AG04450 (cell line): ENCODE data around the gene PITPNM3. TPM values are rescaled to one million over a fixed set of nuclear protein-coding genes. Genes with fewer than 3 reads are reported as not detected.
A peak's percentile ranks its signal among the peaks of the same experiment; 100 is the strongest.

Experiments
- CTCF ChIA-PET: fragments of 300-600, 350-600 bp; formaldehyde crosslinking; extraction: SDS; loops from one replicate; lab custom pipeline; 2022; ENCODE audit warnings: antibody characterized with exemption, inconsistent platforms; lab: Charles Lee
- POLR2A ChIA-PET: fragments of 350-600 bp; formaldehyde crosslinking; extraction: SDS; loops from one replicate; lab custom pipeline; 2021; ENCODE audit warnings: antibody characterized with exemption, inconsistent platforms; lab: Yijun Ruan, JAX
- DNase-seq: peaks from one replicate; pipeline ENCODE4 v3.0.0-alpha.2; 2011; ENCODE audit warnings: low read depth, low spot score
- H3K27ac ChIP-seq: one replicate; pipeline ENCODE4 v1.5.1; 2012; ENCODE audit warnings: low read depth, low read length, control low read depth
- H3K27me3 ChIP-seq: one replicate; pipeline ENCODE4 v1.6.0; 2012; ENCODE audit warnings: low read length; ENCODE audit not compliant: control insufficient read depth, insufficient read depth
- H3K4me3 ChIP-seq: 2 replicates; pipeline ENCODE4 v1.5.1; 2011; ENCODE audit warnings: mild to moderate bottlenecking, low read depth, low read length, control low read depth
- H3K9me3 ChIP-seq: 2 replicates; pipeline ENCODE4 v1.5.1; 2012; ENCODE audit warnings: low read length; ENCODE audit not compliant: control insufficient read depth, insufficient read depth
- polyA plus RNA-seq: library from polyadenylated mRNA; depleted of rRNA; stranded (reverse); fragments of >200 nt; gene quantifications from 2 replicates; pipeline ENCODE4 v1.2.3, GENCODE V29; 2011
- TF ChIP-seq, protein P1 (sequence below): IDR thresholded peaks from 2 replicates; pipeline ENCODE4 v1.5.1; 2011; ENCODE audit warnings: low read depth, low read length, control low read depth, inconsistent platforms

Gene PITPNM3
- polyA plus RNA-seq, 1 experiment, result 0.38 TPM

DNA sequence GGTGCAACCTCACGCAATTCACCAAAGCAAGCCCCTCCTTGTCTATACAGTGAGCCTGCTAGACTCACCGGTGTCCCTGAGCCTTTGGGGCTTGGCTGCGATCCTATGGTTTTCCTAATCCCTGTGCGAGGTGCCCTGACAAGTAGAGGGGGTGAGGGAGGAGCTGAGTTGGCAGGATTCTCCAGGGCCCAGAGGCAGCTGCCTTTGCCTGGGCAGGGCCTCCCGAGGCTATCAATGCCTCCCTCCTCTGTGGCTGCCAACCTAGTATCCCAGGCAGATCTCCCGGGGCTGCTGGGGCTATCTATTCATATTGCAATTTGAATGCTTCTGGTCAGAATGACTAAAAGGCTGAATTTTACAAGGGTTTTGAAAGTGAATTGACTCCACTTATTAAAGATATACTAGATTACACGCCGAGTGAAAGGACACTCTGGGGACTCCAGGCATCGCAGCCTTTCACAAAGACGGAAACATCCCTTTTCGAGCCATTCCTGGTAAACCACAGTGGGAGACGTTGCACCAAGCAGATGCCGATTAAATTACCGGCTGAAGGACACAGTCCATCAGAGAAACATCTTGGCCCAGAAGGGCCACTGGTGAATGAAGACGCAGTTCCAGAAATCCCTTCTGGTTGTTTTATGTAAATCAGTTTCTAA lies 11.3 kb upstream of the PITPNM3 start:
- Histone ChIP-seq H3K4me3 (no peak overlapping the region), H3K27me3 (no peaks in the 10 kb centered on the region), H3K27ac (no peak overlapping the region), H3K9me3 (no peaks in the 10 kb centered on the region)
- no peak for DNase-seq
- ChIA-PET CTCF (no interaction called here), POLR2A (no interaction called here)
- TF ChIP-seq, protein P1, sequence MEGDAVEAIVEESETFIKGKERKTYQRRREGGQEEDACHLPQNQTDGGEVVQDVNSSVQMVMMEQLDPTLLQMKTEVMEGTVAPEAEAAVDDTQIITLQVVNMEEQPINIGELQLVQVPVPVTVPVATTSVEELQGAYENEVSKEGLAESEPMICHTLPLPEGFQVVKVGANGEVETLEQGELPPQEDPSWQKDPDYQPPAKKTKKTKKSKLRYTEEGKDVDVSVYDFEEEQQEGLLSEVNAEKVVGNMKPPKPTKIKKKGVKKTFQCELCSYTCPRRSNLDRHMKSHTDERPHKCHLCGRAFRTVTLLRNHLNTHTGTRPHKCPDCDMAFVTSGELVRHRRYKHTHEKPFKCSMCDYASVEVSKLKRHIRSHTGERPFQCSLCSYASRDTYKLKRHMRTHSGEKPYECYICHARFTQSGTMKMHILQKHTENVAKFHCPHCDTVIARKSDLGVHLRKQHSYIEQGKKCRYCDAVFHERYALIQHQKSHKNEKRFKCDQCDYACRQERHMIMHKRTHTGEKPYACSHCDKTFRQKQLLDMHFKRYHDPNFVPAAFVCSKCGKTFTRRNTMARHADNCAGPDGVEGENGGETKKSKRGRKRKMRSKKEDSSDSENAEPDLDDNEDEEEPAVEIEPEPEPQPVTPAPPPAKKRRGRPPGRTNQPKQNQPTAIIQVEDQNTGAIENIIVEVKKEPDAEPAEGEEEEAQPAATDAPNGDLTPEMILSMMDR, result no peak

DNA sequence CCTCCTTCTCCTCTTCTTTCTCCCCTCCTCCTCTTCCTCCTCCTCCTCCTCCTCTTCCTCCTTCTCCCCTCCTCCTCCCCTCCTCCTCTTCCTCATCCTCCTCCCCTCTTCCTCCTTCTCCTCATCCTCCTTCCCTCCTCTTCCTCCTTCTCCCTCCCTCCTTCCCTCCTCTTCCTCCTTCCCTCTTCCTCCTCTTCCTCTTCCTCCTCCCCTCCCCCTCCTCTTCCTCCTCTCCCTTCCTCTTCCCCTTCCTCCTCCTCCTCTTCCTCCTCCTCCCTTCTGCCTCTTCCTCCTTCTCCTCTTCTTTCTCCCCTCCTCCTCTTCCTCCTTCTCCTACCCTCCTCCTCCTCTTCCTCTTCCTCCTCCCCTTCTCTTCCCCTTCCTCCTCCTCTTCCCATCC lies 5.1 kb upstream of the PITPNM3 start:
- H3K9me3 ChIP-seq, result no peaks in the 10 kb centered on the region
- POLR2A ChIA-PET, result no interaction called here
- H3K27ac ChIP-seq, result no peak overlapping the region
- CTCF ChIA-PET, result no interaction called here
- DNase-seq, result no peak
- peaks cover 12% of the 10 kb centered on the region for H3K27me3 ChIP-seq
- TF ChIP-seq, protein P1, result no peak
- no peak overlapping the region for H3K4me3 ChIP-seq

DNA sequence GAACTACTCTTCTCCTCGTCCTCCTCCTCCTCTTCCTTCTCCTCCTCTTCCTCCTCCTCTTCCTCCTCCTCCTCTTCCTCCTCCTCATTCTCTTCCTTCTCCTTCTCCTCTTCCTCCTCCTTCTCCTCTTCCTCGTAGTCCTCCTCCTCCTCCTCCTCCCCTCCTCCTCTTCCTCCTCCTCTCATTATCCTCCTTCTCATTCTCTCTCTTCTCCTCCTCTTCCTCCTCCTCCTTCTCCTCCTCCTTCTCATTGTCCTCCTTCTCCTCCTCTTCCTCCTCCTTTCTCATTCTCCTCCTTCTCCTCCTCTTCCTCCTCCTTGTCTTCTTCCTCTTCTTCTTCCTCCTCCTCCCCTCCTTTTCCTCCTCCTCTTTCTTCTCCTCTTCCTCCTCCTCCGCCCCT lies 4.1 kb upstream of the PITPNM3 start:
- no peaks in the 10 kb centered on the region for H3K9me3 ChIP-seq
- H3K4me3 ChIP-seq, result no peak overlapping the region
- TF ChIP-seq, protein P1, result no peak
- no peak overlapping the region for H3K27ac ChIP-seq
- no peak for DNase-seq
- H3K27me3 ChIP-seq, result peaks cover 16% of the 10 kb centered on the region
- POLR2A ChIA-PET, result no interaction called here
- CTCF ChIA-PET, result no interaction called here

DNA sequence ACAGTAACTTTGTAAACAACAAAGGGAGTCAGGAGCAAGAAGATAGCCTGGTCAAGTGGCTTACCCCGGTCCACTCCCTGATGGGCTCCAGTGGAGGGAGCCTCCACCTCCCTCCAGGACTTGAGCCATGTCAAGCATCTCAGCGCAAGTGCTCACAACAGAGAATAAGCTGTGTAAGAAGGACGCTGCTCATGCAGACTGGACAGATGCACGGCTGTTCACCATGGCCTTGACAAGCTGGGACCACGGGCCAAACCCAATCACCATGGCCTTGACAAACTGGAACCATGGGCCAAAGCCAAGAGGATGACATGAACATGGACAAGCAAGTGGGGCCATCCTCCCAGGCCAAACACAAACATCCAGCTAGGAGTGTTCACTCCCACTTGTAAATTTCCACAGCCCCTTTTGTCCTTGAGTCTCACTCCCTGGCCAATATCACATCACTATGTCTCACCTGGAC lies 3.4 kb upstream of the PITPNM3 start:
- TF ChIP-seq, protein P1, result no peak
- H3K27me3 ChIP-seq, result peaks cover 23% of the 10 kb centered on the region
- POLR2A ChIA-PET, result no interaction called here
- CTCF ChIA-PET, result interaction anchor here (0.5 to 1.5 kb wide), 2 partner anchors 87 to 351 kb away, joined by 4 to 8 read pairs; no protein-coding TSS in a partner anchor
- H3K27ac ChIP-seq, result no peak overlapping the region
- DNase-seq, result no peak
- H3K9me3 ChIP-seq, result no peaks in the 10 kb centered on the region; the same call in 1 of the 2 replicates
- no peak overlapping the region for H3K4me3 ChIP-seq

DNA sequence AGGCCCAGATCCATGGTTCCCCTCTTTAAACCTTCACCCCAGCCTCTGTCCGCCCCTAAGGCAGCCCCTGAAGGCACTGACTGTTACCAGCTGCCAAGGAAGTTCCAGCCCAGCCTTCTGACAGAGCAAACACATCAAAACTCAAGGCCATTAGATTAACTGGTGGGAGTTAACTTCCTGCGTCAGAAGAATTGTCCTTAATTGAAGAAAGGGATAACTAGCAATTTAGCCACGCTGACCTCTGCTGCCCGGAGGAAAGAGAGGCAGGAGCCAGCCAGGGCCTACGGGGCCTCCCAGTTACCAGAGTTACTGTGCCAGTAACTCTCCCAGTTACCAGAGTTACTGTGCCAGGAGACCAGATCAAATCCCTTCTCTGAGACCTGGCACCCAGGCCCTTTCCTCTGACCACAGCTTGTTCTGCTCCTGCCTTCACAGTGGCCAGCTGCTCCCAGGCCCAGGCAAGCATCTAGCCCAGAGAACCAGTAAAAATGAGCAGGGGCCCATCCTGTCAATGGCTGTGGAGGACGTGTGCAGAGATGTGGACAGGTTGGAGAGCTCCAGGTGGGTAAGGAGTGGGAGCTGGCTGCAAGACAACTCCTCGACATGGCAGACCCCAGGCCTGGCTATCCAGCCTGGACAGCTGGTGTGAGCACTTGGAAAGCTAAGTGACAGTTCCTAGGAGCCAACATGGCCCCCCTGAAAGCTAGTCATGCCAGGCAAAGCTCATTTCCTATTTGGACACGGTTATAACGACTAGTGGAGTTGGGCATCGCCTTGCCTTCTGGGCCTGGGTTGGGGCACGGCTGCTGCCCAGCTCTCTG lies 2.8 kb upstream of the PITPNM3 start:
- CTCF ChIA-PET, result interaction anchor here (0.5 to 1.5 kb wide), 2 partner anchors 86 to 351 kb away, joined by 4 to 8 read pairs; no protein-coding TSS in a partner anchor
- no peak for DNase-seq

More for the DNA sequence above, 2.8 kb upstream of the PITPNM3 start:
- TF ChIP-seq, protein P1, result no peak
- POLR2A ChIA-PET, result no interaction called here
- Histone ChIP-seq H3K27me3 (peaks cover 29% of the 10 kb centered on the region), H3K27ac (peak overlapping the region; percentile 21), H3K9me3 (no peaks in the 10 kb centered on the region; the same call in 1 of the 2 replicates), H3K4me3 (no peak overlapping the region)
